Vagina (tissue), 2 donors: ENCODE measurements around the gene PPP6R2.

Source experiments
- CTCF ChIP-seq, 3 experiments: fragments of 450-650 bp in 2 of 3; fragments of 200-600 bp in 1 of 3; sonication (generic) in 1 of 3; IDR thresholded peaks; one replicate each; pipeline ENCODE4 v1.5.1; 2017 to 2019; ENCODE audit warnings: antibody characterized with exemption in 3 of 3, mild to moderate bottlenecking in 2 of 3, moderate library complexity in 2 of 3
- POLR2A ChIP-seq, 2 donors: fragments of 450-650 bp; IDR thresholded peaks; one replicate each; pipeline ENCODE4 v1.6.1; 2017; ENCODE audit warnings: antibody characterized with exemption in 2 of 2, mild to moderate bottlenecking in 2 of 2, moderate library complexity in 2 of 2
- POLR2AphosphoS5 ChIP-seq, 2 donors: sonication (generic); formaldehyde crosslinking; IDR thresholded peaks; one replicate each; pipeline ENCODE4 v1.9.0; 2017; ENCODE audit warnings: antibody characterized with exemption in 2 of 2, mild to moderate bottlenecking in 2 of 2, low read depth in 1 of 2; ENCODE audit not compliant: insufficient read depth in 1 of 2

DNA sequence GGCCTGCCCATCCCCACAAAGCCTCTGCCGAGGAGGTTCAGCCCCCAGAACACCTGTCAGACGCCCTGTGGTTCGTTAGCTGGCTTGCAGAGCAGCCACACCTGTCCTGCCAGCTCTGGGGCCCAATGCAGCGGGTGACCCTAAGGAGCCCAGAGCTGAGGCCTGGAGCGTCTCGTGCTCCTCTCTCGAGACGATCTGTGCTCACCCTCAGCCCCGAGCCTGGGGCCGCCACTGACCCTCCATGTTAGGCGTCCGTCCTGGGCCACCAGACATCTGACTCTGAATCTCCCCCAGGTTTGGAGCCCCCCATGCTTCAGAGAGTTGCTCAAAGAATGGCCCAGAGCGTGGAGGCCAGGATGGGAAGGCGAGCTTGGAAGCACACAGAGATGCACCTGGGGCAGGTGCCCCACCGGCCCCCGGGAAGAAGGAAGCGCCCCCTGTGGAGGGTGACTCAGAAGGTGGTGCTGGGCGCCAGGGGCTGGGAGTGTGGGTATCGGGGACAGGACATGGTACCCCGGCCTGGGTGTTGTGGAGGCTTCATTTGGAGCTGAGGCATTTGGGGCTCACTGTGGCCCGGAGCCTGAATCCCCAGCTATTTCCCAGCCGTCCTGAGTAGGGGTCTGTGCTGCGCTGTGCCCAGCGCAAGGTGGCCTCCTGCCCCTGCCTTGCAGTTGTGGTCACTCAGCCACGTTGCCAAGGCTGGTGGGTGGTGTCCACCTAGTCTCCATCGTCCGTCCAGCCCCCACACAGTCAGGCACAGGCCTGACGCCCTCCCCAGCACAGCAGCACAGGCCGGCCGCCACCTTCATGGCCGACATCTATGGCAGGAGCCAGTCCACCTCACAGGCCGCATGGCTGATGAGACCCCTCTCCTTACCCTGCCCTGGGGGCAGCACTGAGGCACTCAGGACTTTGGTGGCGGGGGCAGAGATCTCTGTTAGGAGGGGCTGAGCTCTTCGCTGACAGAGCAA is 95.5 kb downstream of the PPP6R2 start:
- TF ChIP-seq POLR2A (IDR thresholded peaks at IDR 0.05) (no peak), CTCF (IDR thresholded peaks at IDR 0.05) (no peak), POLR2AphosphoS5 (IDR thresholded peaks at IDR 0.05; ENCODE audit: insufficient read depth in 1 of 2, low read depth in 1 of 2) (no peak)
